ENCODE data around the gene CHAT. TPM values are rescaled to one million over a fixed set of nuclear protein-coding genes. Genes with fewer than 3 reads are reported as not detected.

Gene CHAT
- total and polyA plus RNA-seq, 2 donors (not counting 3 experiments of a cell fraction or from before 2014, with no cell fraction given), result not detected

DNA sequence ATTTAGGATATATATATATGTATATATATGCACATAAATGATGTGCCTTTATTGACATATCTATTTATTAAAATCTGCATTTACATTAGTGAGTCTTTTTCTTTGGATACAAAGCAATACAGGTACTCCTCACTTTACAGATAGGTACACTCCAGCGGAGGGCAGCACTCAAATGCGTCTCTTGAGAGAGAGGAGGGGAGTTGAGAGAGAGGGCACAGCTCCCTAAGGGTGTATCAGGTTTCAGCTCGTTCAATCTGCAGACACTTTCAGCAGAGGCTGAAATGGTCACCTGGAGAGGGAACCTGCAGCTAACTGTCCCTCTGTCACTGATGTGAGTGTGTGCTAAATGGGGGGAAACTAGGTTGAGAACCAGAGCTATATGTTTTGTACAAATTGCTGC lies 87.2 kb downstream of the CHAT start:
- Histone ChIP-seq H3K4me2 (ENCODE audit: insufficient read depth, low read length) (no peak overlapping the region), H2AFZ (ENCODE audit: low read depth, low read length) (no peak overlapping the region), H4K20me1 (replicated peaks; ENCODE audit: control insufficient read depth, extremely low read depth, insufficient read depth, low read length) (no peaks in the 10 kb centered on the region), H3K79me2 (ENCODE audit: control insufficient read depth, insufficient read depth, low read length) (no peaks in the 10 kb centered on the region), H3K9me1 (replicated peaks; ENCODE audit: control insufficient read depth, extremely low read depth, insufficient read depth, low read length) (no peaks in the 10 kb centered on the region), H3K27me3 (ENCODE audit: control insufficient read depth in 2 of 2, insufficient read depth in 2 of 2, low read length in 2 of 2) (peaks cover 0 to 3% of the 10 kb centered on the region in 2 experiments), H3K9ac (replicated peaks; ENCODE audit: extremely low read depth, insufficient read depth, low read length) (no peak overlapping the region), H3K4me1 (ENCODE audit: control insufficient read depth, extremely low read depth, insufficient read depth, low read length) (no peaks in the 10 kb centered on the region), H3K27ac (ENCODE audit: insufficient read depth, low read depth, low read length) (no peak overlapping the region), H3K9me3 (replicated peaks; ENCODE audit: control insufficient read depth, insufficient read depth, low read length) (no peaks in the 10 kb centered on the region), H3K36me3 (ENCODE audit: control insufficient read depth in 2 of 2, extremely low read depth in 1 of 2, insufficient read depth in 2 of 2, low read length in 2 of 2) (no peaks in the 10 kb centered on the region), H3K4me3 (replicated peaks in 1 of 3; ENCODE audit: insufficient read depth in 1 of 3, low read depth in 1 of 3, low read length in 3 of 3) (no peak overlapping the region)
- dilution Hi-C loops (cut with MboI; ENCODE audit: extremely low pct_ligation_motif_present, low sequenced_read_pairs), result no loop called here
- POLR2A ChIA-PET, result no interaction called here
- BruUV-seq (replicated peaks), result no TSS peak
- no peak for DNase-seq (ENCODE audit: low read depth, low spot score)
- no peak for TF ChIP-seq FOS (IDR thresholded peaks at IDR 0.05; ENCODE audit: borderline replicate concordance, insufficient read depth, low read length)
- no peak for TF ChIP-seq MYC (IDR thresholded peaks at IDR 0.05; ENCODE audit: low read depth, low read length)
- TF ChIP-seq, protein P1, sequence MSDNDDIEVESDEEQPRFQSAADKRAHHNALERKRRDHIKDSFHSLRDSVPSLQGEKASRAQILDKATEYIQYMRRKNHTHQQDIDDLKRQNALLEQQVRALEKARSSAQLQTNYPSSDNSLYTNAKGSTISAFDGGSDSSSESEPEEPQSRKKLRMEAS (IDR thresholded peaks at IDR 0.05; ENCODE audit: insufficient read depth, insufficient read length), result no peak
- CTCF ChIA-PET, result no interaction called here
- no peak for FAIRE-seq
- intact Hi-C loops (cut with micrococcal nuclease), result no loop called here

DNA sequence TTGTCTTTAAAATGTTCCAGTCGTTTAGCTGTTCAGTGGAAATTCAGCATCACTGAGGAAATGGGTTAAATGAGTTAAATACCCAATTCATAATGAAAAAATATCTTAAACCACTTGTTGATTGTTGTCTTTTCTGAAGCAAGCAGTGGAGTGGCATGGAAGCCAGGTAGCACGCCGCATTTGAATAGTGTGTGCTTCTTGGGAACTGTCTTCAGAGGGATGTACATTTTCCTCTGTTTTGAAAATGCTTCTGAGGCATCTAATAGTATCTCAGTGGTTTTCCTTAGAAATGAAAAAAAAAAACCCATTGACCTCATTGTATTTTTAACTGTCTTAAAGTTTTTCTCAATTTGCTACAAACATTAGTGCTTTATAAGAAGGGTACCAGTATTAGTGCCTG lies 93.7 kb downstream of the CHAT start:
- CTCF ChIA-PET, result interaction anchor here (1.2 kb wide), 1 partner anchor 9 kb away, joined by 3 read pairs; no protein-coding TSS in a partner anchor
- no peak for DNase-seq (ENCODE audit: low read depth, low spot score)
- H3K9ac ChIP-seq (replicated peaks; ENCODE audit: extremely low read depth, insufficient read depth, low read length), result no peak overlapping the region
- no peaks in the 10 kb centered on the region for H3K9me3 ChIP-seq (replicated peaks; ENCODE audit: control insufficient read depth, insufficient read depth, low read length)
- no peaks in the 10 kb centered on the region for H3K27me3 ChIP-seq (ENCODE audit: control insufficient read depth in 2 of 2, insufficient read depth in 2 of 2, low read length in 2 of 2)
- intact Hi-C loops (cut with micrococcal nuclease), result no loop called here
- BruUV-seq (replicated peaks), result no TSS peak
- no peaks in the 10 kb centered on the region for H3K79me2 ChIP-seq (ENCODE audit: control insufficient read depth, insufficient read depth, low read length)
- no peaks in the 10 kb centered on the region for H3K4me1 ChIP-seq (ENCODE audit: control insufficient read depth, extremely low read depth, insufficient read depth, low read length)
- POLR2A ChIA-PET, result no interaction called here
- no peaks in the 10 kb centered on the region for H4K20me1 ChIP-seq (replicated peaks; ENCODE audit: control insufficient read depth, extremely low read depth, insufficient read depth, low read length)
- FAIRE-seq, result no peak
- no peaks in the 10 kb centered on the region for H3K9me1 ChIP-seq (replicated peaks; ENCODE audit: control insufficient read depth, extremely low read depth, insufficient read depth, low read length)
- H3K4me2 ChIP-seq (ENCODE audit: insufficient read depth, low read length), result no peak overlapping the region
- dilution Hi-C loops (cut with MboI; ENCODE audit: extremely low pct_ligation_motif_present, low sequenced_read_pairs), result no loop called here
- TF ChIP-seq GATA2 (IDR thresholded peaks at IDR 0.05; ENCODE audit: insufficient read depth, insufficient read length, low read depth, low read length) (no peak), JUN (IDR thresholded peaks at IDR 0.05; ENCODE audit: borderline replicate concordance, insufficient read depth, insufficient read length, low read depth) (no peak), EZH2 (IDR thresholded peaks at IDR 0.05; ENCODE audit: borderline replicate concordance, low read depth, low read length, severe bottlenecking) (no peak), MYC (IDR thresholded peaks at IDR 0.05; ENCODE audit: low read depth, low read length) (no peak), FOS (IDR thresholded peaks at IDR 0.05; ENCODE audit: borderline replicate concordance, insufficient read depth, low read length) (no peak), POLR2AphosphoS5 (IDR thresholded peaks at IDR 0.05; ENCODE audit: insufficient read depth, low read depth, low read length) (no peak), POLR2A (IDR thresholded peaks at IDR 0.05; ENCODE audit: low read depth, low read length) (no peak)
- TF ChIP-seq, protein P1 (IDR thresholded peaks at IDR 0.05; ENCODE audit: insufficient read depth, insufficient read length), result no peak
- TF ChIP-seq, protein P2, sequence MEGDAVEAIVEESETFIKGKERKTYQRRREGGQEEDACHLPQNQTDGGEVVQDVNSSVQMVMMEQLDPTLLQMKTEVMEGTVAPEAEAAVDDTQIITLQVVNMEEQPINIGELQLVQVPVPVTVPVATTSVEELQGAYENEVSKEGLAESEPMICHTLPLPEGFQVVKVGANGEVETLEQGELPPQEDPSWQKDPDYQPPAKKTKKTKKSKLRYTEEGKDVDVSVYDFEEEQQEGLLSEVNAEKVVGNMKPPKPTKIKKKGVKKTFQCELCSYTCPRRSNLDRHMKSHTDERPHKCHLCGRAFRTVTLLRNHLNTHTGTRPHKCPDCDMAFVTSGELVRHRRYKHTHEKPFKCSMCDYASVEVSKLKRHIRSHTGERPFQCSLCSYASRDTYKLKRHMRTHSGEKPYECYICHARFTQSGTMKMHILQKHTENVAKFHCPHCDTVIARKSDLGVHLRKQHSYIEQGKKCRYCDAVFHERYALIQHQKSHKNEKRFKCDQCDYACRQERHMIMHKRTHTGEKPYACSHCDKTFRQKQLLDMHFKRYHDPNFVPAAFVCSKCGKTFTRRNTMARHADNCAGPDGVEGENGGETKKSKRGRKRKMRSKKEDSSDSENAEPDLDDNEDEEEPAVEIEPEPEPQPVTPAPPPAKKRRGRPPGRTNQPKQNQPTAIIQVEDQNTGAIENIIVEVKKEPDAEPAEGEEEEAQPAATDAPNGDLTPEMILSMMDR (IDR thresholded peaks at IDR 0.05; ENCODE audit: extremely low read depth in 1 of 2, insufficient read depth in 1 of 2, low read depth in 1 of 2, low read length in 2 of 2), result no peak
- no peak overlapping the region for H2AFZ ChIP-seq (ENCODE audit: low read depth, low read length)
- H3K36me3 ChIP-seq (ENCODE audit: control insufficient read depth in 2 of 2, extremely low read depth in 1 of 2, insufficient read depth in 2 of 2, low read length in 2 of 2), result no peaks in the 10 kb centered on the region
- no peak overlapping the region for H3K4me3 ChIP-seq (replicated peaks in 1 of 3; ENCODE audit: insufficient read depth in 1 of 3, low read depth in 1 of 3, low read length in 3 of 3)
- no peak overlapping the region for H3K27ac ChIP-seq (ENCODE audit: insufficient read depth, low read depth, low read length)
